HG02798 (cell line): ENCODE measurements around the gene MSGN1.

Source experiments
- ATAC-seq: cut with Tn5 transposase; IDR thresholded peaks from one replicate; pipeline ENCODE4 v1.9.1; 2021; ENCODE audit warnings: mild to moderate bottlenecking; ENCODE audit not compliant: unreplicated experiment, poor library complexity

MSGN1 gene

DNA sequence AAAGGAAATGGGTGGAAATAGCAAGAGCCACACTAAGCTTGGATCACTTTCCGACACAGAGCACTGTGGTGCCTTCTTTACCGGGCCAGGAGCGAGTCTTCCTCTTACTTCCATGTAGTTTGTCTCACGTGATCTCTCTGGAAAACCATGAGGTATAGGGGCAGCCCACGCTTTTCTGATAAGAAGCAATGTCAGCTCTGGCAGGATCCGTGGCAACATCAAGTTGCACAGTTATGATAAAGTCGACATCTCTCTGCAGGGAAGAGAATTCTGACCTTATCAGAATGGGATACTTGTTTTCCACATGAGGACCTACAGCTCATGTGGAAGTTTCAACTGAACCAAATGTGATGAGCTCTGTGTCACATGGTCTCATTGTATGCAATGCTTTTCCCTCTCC is 29.5 kb downstream of the MSGN1 start:
- ATAC-seq = no peak

DNA sequence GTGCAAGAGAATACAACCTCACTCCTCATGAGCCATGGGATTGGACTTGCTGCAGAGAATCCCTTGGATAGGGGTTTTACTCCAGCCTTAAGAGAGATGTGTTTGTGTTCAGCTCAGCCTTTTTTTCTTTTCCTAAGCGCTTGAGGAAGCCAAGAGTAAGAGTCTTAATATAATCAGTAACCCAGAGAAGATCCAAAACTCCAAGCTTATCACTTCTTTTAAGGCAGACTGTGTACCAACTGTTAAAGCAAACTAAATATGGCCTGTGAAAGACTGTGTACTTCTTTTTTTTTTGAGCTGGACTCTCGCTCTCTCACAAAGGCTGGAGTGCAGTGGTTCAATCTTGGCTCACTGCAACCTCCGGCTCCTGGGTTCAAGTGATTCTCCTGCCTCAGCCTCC is 30.4 kb downstream of the MSGN1 start:
- ATAC-seq = no peak

DNA sequence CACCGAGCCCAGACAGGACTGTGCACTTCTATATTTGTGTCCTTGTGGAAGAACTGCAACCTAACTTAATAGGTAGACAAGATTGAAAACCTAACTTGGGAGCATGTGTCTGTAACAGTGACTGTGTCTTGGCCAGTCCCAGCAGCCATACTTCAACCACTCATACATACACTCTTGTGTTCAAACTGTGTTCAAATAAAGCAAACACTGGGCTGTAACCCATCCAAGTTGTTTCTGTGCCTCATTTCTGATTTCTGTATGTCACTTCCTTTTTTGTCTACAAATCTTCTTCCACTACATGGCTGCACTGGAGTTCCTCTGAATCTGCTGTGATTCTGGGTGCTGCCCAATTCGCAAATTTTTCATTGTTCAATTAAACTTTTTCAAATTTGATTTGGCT is 31.0 kb downstream of the MSGN1 start:
- no peak for ATAC-seq

DNA sequence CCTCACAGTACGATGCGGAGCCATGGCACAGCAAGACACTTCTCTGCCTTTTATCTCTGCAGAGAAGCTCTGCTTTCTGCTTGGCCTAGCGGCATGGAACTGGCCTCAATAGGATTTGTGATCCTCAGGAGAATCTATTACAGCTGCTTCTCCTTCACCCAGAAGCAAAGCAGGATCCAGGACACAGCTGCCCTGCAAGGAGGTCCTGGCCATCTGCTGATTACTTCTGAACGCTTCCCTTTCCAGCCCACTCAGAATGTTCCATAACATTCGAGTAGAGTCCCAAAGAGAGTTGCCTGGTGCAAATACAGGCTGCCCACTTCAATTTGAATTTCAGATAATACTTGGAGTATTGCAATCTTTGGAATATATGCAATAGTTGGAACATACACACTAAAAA is 33.0 kb downstream of the MSGN1 start:
- ATAC-seq = no peak

DNA sequence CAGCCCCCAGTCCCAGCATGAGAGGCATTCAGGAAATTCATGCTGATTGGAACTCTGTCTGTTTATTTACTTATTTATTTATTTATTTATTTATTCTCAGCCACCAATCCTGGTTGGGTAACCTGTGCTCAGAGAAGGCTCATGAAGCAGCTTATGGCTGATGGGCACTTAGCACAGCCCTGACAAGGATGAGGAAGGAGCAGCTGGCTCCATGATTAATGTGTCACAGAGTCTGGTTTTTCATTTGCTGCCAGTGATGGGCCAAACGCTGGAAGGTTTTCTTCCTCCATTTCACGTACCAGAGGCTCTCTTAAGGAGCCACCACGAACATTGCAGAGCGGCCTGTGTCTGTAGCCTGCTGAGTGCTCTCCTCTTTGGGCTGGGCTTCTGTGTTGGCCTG is 33.9 kb downstream of the MSGN1 start:
- ATAC-seq = no peak

DNA sequence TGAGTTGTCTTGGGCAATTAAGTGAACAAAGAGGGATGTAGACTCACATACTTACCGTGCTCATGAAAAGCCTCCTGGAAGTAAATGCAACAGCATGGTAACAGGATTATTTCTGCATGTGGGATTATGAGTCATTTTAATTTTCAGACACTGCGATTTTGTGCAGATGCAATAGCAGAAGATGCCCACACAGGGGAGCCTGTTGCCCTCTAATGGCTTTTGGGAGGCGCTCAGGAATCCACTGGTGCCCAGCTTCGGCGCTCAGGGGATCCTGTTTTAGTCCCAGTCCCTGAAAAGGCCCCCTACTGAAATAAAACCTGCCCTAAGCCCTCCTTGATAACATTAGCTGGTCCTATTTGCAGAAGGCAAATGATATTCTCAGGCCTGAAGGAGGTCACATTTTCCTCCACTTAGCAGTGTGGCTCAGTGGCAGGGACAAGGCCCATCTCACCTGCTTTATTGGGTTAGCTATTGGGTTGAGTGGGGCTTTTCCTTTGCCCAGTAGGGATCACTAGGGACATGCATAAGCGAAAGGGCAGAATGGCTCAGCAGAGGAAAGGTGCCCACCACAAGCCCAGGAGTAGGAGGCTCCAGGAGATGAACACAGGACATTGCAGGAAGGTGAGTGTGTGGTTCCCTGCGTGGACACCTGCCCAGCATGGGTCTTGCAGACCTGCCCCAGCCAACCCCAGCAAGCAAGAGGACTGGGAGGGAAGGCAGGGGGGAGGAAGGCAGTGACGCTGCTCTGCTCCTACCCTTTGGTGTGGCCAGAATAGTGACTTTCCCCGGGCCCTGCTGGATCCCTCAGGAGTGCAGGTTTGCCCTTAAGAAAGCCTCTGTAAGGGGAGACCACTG is 35.7 kb downstream of the MSGN1 start:
- peak; percentile 86 for ATAC-seq

DNA sequence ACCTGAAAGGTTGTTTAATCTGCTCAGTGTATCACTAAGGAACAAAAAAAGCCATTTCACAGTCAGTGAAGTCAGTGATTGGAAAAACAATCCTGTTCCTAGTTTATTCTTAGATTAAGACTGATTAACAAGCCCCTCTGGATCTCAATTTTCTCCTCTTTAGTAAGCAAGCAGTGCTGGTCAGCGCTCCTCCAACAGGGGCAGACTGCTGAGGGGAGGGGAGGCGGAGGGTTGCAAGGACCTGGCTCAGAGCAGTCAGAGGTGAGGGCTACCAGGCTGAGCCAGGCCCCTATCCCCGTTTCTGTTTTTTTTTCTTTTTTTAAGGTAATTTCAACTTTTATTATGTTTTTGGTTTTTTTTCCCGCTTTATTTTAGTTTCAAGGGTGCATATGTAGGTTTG is 37.5 kb downstream of the MSGN1 start:
- no peak for ATAC-seq

DNA sequence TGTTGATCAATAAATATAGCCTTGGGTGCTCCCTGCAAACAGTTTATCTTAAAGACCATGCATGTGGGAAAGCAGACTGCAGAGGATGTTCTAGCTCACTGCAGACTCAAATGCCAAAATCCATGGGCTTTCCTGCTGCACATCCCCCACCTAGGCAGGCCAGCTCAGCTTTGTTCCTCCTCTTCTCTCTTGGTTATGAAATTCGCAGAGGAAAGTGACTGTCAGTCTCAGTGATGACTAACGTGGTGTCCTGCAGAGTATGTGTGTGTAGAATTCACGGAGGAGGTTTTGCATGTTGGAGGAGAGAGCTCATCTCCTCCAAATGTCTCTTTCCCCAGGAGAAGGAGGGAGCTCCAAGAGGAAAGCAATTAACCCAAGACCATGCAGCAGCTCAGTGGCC is 40.8 kb downstream of the MSGN1 start:
- no peak for ATAC-seq

DNA sequence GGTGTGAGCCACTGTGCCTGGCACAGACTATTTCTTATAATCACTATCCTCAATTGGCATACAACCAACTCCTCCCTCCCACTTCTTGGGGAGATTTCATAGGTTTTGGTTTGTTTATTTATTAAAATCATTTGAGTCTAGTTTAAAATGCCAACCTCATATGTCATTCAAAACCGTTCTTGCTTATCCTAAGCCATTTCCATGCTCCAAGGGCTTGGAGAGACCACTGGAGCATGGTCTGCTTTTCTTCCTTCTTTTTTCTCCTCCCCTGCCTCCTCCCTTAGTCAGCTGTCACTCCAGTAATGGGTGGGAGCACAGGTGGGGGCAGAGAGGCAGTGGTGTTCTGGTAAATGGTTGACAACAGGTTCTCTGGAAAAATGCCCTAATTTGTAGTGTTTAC is 41.8 kb downstream of the MSGN1 start:
- no peak for ATAC-seq

DNA sequence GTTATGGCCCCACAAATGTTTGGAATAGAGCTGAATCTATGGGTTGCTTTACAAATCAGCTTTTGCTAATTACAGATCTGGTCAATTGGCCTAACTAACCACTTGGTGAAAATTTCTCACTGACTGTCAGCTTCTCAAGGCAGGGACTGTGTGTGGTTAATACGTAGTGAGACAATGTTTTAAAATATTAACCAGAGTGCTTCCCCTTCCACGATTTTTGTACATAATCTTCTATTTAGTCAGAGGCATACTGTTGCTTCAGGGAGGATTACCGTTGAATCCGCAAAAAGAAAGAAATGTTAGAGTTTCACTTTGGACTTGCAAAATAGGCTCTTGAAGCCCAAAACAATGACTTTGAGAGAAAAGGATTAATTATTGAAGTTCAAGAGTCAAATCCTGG is 47.3 kb downstream of the MSGN1 start:
- ATAC-seq = no peak

DNA sequence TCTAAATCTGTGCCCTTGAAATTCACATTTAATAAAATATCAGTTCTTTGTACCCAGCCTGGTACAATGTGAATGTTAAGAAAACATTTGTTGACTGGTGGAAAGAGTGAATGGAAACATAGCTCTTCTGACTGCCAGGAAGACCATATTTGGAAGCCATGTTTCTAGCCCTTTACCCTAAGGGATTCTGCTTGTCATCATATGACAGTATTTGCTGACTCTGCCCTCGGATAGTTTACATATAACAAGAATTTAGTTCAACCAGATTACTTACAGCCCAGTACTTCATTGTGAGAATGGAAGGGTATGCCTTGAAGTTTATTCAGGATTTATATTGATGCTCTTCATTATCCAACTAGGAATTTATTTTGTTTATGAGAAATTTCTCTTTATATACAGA is 48.4 kb downstream of the MSGN1 start:
- no peak for ATAC-seq

DNA sequence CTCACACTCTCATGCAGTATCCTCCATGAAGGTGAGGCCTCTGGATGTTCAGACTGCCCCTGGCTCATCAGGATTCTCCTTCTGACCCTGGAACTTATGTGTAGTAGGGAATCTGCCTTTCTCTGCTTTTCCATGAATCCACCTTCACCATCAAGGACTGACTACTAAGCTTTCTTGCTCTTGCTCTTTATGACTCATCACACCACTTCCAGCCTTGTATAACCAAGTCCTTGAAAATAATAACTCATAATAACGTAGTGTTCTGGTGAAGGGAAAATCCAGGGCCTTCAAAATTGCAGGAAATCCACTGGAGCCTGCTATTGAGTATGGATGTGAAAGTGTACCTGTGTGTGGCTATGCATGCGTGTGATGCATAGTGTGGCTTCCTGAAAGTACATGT is 50.9 kb downstream of the MSGN1 start:
- no peak for ATAC-seq
